Mucosa of stomach (tissue), 1 donor: ENCODE results near the gene GALNT1.

ENCODE experiments used
- H3K27me3 ChIP-seq: one replicate; pipeline ENCODE4 v1.7.0; 2013; ENCODE audit warnings: mild to moderate bottlenecking, low read length; ENCODE audit not compliant: control insufficient read depth, insufficient read depth
- H3K36me3 ChIP-seq: one replicate; pipeline ENCODE4 v1.7.0; 2013; ENCODE audit warnings: low read length; ENCODE audit not compliant: control insufficient read depth, insufficient read depth
- H3K4me1 ChIP-seq: one replicate; pipeline ENCODE4 v1.7.0; 2013; ENCODE audit warnings: mild to moderate bottlenecking, low read length; ENCODE audit not compliant: control insufficient read depth, insufficient read depth
- H3K4me3 ChIP-seq: one replicate; pipeline ENCODE4 v1.7.0; 2013; ENCODE audit warnings: low read length
- H3K9ac ChIP-seq: one replicate; pipeline ENCODE4 v1.7.0; 2013; ENCODE audit warnings: mild to moderate bottlenecking, low read length, moderate library complexity
- H3K9me3 ChIP-seq: one replicate; pipeline ENCODE4 v1.7.0; 2013; ENCODE audit warnings: mild to moderate bottlenecking, low read length, moderate library complexity; ENCODE audit not compliant: control insufficient read depth
- donor health status: Pancreatic carcinoma.

The GALNT1 gene

DNA sequence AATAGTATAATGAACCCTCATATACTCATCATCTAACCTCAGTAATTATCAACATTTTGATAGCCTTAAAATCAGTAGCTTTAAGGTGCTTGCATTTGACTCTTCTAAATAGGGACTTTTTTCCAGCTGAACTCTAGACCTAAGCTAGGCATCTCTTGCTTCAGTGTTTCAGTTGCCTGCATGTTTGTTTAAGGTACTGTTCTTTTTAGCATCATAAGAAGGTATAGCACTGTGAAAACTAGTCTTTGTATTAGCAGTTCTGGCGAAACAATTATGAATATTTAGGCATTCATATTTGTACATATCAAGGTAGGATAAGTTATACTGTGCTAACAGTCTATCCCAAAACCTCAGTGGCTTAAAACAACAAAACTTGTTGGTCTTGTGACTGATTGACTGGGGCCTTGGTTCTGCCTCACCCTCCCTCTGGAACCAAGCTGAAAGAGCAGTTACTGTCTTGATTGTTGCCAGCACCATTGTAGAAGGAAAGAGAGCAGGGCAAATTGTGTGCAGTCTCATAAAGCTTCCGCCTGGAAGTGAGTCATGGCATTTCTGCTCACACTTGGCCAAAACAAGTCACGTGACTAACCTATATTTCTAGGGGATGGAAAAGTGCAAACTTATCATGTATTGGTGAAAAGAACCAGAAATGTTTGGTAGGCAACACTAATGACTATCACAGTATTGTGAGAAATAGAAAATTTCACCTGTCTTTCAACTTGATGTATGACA, 24.3 kb downstream of the GALNT1 start:
- Histone ChIP-seq H3K4me3 (no peak overlapping the region), H3K4me1 (no peaks in the 10 kb centered on the region), H3K9me3 (no peaks in the 10 kb centered on the region), H3K36me3 (no peaks in the 10 kb centered on the region), H3K9ac (no peak overlapping the region), H3K27me3 (no peaks in the 10 kb centered on the region)

DNA sequence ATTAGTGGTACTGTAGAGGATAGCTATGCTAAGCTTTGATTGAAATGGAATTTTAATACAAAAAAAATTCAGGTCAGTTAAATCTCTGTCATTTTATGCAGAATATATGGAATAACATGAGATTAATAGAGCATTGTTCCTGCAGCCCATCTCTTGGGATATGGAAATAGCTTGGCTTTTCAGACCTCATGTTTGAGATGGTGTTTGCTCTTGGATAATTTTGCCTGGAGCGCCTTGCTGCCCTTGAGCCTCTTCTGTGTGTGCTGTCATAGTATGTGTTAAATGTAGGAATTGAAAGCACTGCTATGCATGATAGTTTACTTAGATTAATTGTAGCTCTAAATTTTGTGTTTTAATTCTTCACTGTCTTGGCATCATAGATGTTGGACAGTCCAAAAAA, 27.7 kb downstream of the GALNT1 start:
- H3K4me3 ChIP-seq, result no peak overlapping the region
- H3K9ac ChIP-seq, result no peak overlapping the region
- no peaks in the 10 kb centered on the region for H3K4me1 ChIP-seq
- no peaks in the 10 kb centered on the region for H3K9me3 ChIP-seq
- no peaks in the 10 kb centered on the region for H3K27me3 ChIP-seq
- no peaks in the 10 kb centered on the region for H3K36me3 ChIP-seq

DNA sequence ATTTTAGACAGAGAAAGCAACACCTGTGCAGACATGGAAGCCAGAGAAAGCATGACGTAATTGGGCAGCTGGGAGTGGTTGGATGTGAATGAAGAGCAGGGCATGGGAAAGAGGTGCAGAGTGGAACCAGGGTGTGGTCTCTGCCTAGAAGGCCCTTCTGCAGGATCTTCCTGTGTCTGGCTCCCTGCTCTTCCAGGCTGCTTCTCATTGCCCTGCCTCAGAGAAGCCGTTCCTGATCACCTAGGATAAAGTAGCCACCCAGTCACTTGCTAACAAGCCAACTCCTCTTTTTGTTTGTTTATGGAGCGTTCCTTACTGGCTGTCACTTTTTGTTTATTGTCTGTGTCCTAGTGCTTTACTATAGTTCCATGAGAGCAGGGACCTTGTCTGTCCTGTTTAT, 28.5 kb downstream of the GALNT1 start:
- Histone ChIP-seq H3K36me3 (no peaks in the 10 kb centered on the region), H3K4me3 (no peak overlapping the region), H3K27me3 (no peaks in the 10 kb centered on the region), H3K9ac (no peak overlapping the region), H3K4me1 (no peaks in the 10 kb centered on the region), H3K9me3 (no peaks in the 10 kb centered on the region)

DNA sequence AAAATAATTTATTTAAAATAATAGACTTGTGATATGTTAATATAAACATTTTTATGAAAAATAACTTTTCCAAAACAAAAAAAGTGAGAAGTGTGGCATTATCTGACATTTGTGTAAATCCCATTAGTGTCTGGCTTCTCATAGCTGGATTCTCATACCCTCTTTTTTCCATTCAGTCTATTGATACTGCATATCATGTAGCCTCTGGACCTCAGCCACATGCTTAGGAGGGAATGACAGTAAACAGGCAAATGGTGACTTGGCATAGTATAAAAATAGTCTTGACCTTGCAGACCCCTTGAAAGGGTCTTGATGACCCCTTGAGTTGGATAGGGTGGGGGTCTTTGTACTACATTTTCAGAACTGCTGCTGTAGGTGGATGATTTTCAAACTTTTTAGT, 29.2 kb downstream of the GALNT1 start:
- H3K4me1 ChIP-seq, result no peaks in the 10 kb centered on the region
- no peak overlapping the region for H3K4me3 ChIP-seq
- H3K36me3 ChIP-seq, result no peaks in the 10 kb centered on the region
- no peaks in the 10 kb centered on the region for H3K9me3 ChIP-seq
- no peaks in the 10 kb centered on the region for H3K27me3 ChIP-seq
- H3K9ac ChIP-seq, result no peak overlapping the region

DNA sequence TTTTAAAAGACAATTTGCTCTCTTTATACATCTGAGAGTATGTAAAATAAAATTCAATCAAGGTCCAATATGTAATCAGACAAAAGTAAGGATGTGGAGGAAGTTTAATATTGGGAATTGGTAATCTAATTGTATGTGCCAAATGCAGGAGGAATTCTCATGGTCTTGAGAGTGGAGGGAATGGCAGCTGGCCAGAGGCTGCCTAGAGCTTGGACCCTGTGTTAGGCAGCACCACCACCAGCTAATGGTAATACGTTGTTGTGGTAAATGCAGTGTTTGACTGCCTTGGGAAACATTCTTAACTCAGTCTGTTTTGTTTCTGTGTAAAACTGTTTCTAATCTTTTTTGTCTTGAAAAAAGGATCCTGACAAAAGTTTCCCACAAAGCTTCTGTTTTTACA, 30.0 kb downstream of the GALNT1 start:
- Histone ChIP-seq H3K4me3 (no peak overlapping the region), H3K27me3 (no peaks in the 10 kb centered on the region), H3K9me3 (no peaks in the 10 kb centered on the region), H3K9ac (no peak overlapping the region), H3K4me1 (peaks cover 5% of the 10 kb centered on the region), H3K36me3 (no peaks in the 10 kb centered on the region)

DNA sequence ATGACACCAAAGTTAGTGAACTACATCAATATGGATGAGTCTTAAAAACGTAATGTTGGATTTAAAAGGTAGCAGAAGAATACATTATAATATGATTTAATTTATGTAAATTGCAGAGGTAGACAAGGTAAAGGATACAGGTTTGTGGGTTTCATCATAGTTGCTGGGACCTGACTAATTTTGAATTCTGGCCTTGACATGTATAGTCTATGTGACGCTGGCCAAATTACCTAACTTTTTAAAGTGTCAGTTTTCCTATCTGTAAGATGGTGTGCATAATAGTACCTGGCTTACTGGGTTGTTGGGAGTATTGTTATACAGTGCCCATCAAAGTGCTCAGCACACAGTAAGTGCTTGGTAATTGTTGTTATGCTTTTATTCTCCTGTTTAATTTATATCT, 34.5 kb downstream of the GALNT1 start:
- Histone ChIP-seq H3K4me1 (peaks cover 16% of the 10 kb centered on the region), H3K9ac (no peak overlapping the region), H3K27me3 (no peaks in the 10 kb centered on the region), H3K4me3 (no peak overlapping the region), H3K9me3 (no peaks in the 10 kb centered on the region), H3K36me3 (no peaks in the 10 kb centered on the region)

DNA sequence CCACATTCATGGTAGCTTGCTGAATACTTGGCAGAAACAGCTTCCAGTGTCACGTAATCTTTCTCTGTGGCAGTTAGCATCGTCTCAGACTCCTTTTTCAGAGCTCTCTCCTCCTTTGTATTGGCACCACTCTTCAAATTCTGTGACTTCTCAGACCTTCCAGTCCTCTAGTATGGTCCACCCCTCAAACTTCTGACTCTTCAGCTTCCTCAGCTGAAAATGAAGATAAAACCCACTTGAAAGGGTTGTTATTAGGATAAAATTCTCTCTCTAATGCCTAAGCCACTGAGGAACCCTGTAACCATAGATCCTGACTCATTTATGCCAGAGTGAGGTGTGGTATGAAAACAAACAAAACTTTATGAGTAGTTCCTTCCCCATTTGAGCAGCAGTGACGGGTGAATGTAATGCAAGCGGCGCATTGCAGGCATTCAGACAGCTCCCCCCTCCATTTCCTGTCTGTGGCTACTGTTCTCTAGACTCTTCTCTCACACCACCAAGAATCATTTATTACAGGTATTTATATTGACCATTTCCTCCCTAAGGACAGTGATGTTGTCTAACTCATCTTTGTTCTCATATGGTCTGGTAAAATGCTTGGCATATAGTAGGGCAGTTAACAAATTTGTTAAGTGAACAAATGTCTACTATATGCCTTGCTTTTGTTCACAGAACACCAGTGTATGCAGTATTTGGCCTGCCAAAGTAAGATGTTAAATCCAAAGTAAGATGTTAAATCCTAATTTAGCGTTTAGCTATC, 35.3 kb downstream of the GALNT1 start:
- Histone ChIP-seq H3K4me3 (no peak overlapping the region), H3K36me3 (no peaks in the 10 kb centered on the region), H3K9me3 (no peaks in the 10 kb centered on the region), H3K27me3 (no peaks in the 10 kb centered on the region), H3K9ac (peak overlapping the region; percentile 9), H3K4me1 (peaks cover 16% of the 10 kb centered on the region)

DNA sequence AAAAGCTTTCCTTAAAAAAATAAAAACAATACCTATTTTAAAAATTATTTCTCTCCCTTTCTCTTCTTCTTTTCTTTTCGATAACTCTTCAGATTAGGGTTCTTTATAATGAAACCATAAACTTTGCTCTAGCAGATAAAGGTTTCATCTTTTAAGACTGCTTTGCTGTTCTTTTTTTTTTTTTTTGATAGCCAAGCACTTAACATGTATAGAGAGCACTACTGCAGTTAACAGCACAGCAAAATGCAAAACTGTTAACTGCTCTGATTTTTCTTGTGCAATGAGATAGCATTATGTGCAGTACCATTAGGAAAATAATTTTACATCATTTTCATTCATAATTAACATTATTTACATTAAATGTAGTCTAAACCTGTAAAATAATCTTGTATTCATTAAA, 36.3 kb downstream of the GALNT1 start:
- Histone ChIP-seq H3K27me3 (no peaks in the 10 kb centered on the region), H3K9ac (no peak overlapping the region), H3K36me3 (no peaks in the 10 kb centered on the region), H3K9me3 (no peaks in the 10 kb centered on the region), H3K4me3 (no peak overlapping the region), H3K4me1 (peaks cover 16% of the 10 kb centered on the region)

DNA sequence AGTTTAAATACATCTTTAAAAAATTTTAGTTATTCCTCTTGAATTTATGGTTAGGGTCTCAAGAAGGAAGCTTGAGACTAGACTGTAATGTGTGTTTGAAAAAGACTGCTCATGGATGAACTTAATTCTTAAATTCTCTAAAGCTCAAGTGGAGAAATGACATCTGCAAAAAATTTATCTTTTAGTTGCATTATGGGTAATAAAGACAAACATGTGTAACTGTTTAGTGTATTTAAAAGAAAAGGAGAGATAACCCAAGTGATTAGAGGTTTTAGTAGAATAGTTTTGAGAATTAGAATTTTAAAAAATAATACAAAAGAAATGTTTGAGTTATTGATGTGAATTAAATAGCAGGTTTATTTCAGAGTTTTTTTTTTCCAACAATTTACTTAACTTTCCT, 36.7 kb downstream of the GALNT1 start:
- H3K36me3 ChIP-seq, result no peaks in the 10 kb centered on the region
- peaks cover 16% of the 10 kb centered on the region for H3K4me1 ChIP-seq
- no peak overlapping the region for H3K9ac ChIP-seq
- H3K4me3 ChIP-seq, result no peak overlapping the region
- H3K9me3 ChIP-seq, result no peaks in the 10 kb centered on the region
- H3K27me3 ChIP-seq, result no peaks in the 10 kb centered on the region

DNA sequence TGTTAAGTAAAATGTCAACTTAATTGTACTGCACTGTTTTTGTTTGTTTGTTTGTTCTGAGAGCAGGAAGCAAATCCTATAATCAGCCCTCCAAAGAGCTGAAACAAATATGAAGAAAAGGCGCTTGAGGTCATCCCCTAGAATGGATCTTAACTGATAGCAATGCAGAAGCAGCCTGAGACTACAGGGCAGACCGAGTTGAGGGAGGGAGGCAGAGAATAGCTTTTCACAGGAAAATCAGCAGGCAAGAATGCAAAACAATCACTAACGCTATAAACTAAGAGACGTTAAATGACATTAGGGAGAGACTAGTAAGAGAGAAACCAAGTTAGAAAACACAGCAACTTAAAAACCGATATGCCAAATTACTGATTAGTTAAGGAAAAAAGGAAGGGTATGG, 37.2 kb downstream of the GALNT1 start:
- Histone ChIP-seq H3K4me3 (no peak overlapping the region), H3K27me3 (no peaks in the 10 kb centered on the region), H3K9me3 (no peaks in the 10 kb centered on the region), H3K9ac (no peak overlapping the region), H3K4me1 (peaks cover 16% of the 10 kb centered on the region), H3K36me3 (no peaks in the 10 kb centered on the region)

DNA sequence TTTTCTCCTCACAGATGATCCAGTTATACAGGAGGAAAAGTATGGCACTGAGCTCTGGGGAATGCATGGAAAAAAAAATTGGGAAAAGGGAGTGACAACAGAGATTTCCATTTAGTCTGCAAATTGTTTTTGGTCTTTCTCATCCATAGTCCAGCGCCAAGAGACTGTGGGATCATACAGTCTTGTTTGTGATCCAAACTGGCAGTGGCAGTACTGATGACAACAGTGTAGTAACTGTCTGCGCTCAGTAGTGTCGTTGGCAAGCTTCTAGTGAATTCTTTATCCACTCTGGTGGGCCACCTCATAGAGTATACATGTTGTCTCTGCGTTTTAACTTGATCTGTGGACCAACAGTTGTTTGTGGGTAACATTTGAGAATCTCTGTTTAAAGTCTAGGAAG, 37.9 kb downstream of the GALNT1 start:
- no peak overlapping the region for H3K9ac ChIP-seq
- no peak overlapping the region for H3K4me3 ChIP-seq
- H3K36me3 ChIP-seq, result no peaks in the 10 kb centered on the region
- peaks cover 16% of the 10 kb centered on the region for H3K4me1 ChIP-seq
- no peaks in the 10 kb centered on the region for H3K9me3 ChIP-seq
- H3K27me3 ChIP-seq, result no peaks in the 10 kb centered on the region

DNA sequence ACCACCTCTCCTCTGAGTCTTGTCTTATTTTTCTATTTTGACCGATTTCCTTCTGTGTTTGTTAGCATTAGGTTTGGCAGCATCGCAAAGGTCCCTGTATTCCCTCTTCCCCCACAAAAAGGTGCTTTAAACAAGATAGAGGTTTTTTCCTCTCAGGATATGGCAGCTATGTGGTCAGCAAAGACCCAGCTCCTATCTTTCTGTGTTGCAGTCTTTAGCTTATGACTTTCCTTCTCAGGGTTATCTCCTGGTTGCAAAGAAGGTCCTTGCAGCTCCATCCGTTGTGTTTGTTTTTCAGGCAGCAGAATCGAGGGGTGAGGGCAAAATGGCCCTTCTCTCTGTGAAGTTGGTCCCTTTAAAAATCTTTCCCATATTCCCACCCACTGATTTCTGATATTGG, 38.4 kb downstream of the GALNT1 start:
- Histone ChIP-seq H3K4me3 (no peak overlapping the region), H3K36me3 (no peaks in the 10 kb centered on the region), H3K4me1 (peaks cover 16% of the 10 kb centered on the region), H3K9me3 (no peaks in the 10 kb centered on the region), H3K27me3 (no peaks in the 10 kb centered on the region), H3K9ac (no peak overlapping the region)
